Liver (tissue), 9 donors: ENCODE results near the gene IL1RAPL2. TPM values are rescaled to one million over a fixed set of nuclear protein-coding genes. Genes with fewer than 3 reads are reported as not detected.

ENCODE experiments used
- DNase-seq: peaks from one replicate; pipeline ENCODE4 v3.0.0-alpha.2; 2017; ENCODE audit warnings: low spot score
- H3K27ac ChIP-seq, 2 donors: one replicate each; pipeline ENCODE4 v1.7.0; 2013; ENCODE audit warnings: inconsistent platforms in 2 of 2, low read length in 2 of 2, control low read depth in 1 of 2, low read depth in 1 of 2, mild to moderate bottlenecking in 1 of 2
- H3K27me3 ChIP-seq, 4 donors: one replicate each; pipeline versions ENCODE4 v1.6.1 to v1.7.0; 2013; ENCODE audit warnings: low read length in 3 of 4, inconsistent platforms in 1 of 4, mild to moderate bottlenecking in 1 of 4, moderate library complexity in 1 of 4; ENCODE audit not compliant: control insufficient read depth in 4 of 4, insufficient read depth in 4 of 4
- H3K36me3 ChIP-seq, 4 donors: one replicate each; pipeline versions ENCODE4 v1.6.1 to v1.7.0; 2013; ENCODE audit warnings: low read length in 3 of 4, mild to moderate bottlenecking in 3 of 4, low read depth in 1 of 4, moderate library complexity in 1 of 4; ENCODE audit not compliant: control insufficient read depth in 4 of 4, insufficient read depth in 3 of 4
- H3K4me1 ChIP-seq, 4 donors: one replicate each; pipeline versions ENCODE4 v1.6.1 to v1.7.0; 2013; ENCODE audit warnings: low read length in 3 of 4, mild to moderate bottlenecking in 3 of 4, moderate library complexity in 1 of 4; ENCODE audit not compliant: control insufficient read depth in 4 of 4, insufficient read depth in 4 of 4
- H3K4me3 ChIP-seq, 3 donors: one replicate each; pipeline versions ENCODE4 v1.6.1 to v1.7.0; 2013; ENCODE audit warnings: low read length in 3 of 3, control low read depth in 1 of 3, low read depth in 1 of 3, mild to moderate bottlenecking in 1 of 3
- H3K9ac ChIP-seq, 2 donors: one replicate each; pipeline ENCODE4 v1.7.0; 2013; ENCODE audit warnings: low read length in 2 of 2, mild to moderate bottlenecking in 2 of 2, moderate library complexity in 2 of 2, control low read depth in 1 of 2, low read depth in 1 of 2
- H3K9me3 ChIP-seq, 4 donors: one replicate each; pipeline versions ENCODE4 v1.6.1 to v1.7.0; 2013; ENCODE audit warnings: low read length in 3 of 4; ENCODE audit not compliant: control insufficient read depth in 4 of 4
- CTCF ChIP-seq: fragments of 150-350 bp; IDR thresholded peaks from 2 replicates; pipeline ENCODE4 v1.5.1; 2017; ENCODE audit warnings: improper control_type of control experiment, low read depth, low read length; ENCODE audit not compliant: missing input control
- FOXA1 ChIP-seq: IDR thresholded peaks from 2 replicates; pipeline ENCODE4 v1.6.1; 2016; ENCODE audit warnings: antibody characterized with exemption
- FOXA2 ChIP-seq: IDR thresholded peaks from 2 replicates; pipeline ENCODE4 v1.6.1; 2016; ENCODE audit warnings: antibody characterized with exemption
- GABPA ChIP-seq, 2 donors: IDR thresholded peaks in 1 of 2; conservative IDR thresholded peaks in 1 of 2; 2 replicates each; pipeline ENCODE4 v1.6.1; 2016; ENCODE audit warnings: antibody characterized with exemption in 2 of 2, mild to moderate bottlenecking in 1 of 2, moderate library complexity in 1 of 2
- NR2F2 ChIP-seq: IDR thresholded peaks from 2 replicates; pipeline ENCODE4 v1.6.1; 2016; ENCODE audit warnings: antibody characterized with exemption
- RXRA ChIP-seq, 2 donors: IDR thresholded peaks; 2 replicates each; pipeline ENCODE4 v1.6.1; 2017 to 2018; ENCODE audit warnings: antibody characterized with exemption in 2 of 2, mild to moderate bottlenecking in 1 of 2
- YY1 ChIP-seq: IDR thresholded peaks from 2 replicates; pipeline ENCODE4 v1.6.1; 2016; ENCODE audit warnings: antibody characterized with exemption, mild to moderate bottlenecking
- WGBS: extraction: QIAGEN DNeasy Blood & Tissue Kit; methylation state at CpG from one replicate; pipeline ENCODE4 v1.1.7; 2013; 5-methylcytosine and 5-hydroxymethylcytosine counted together
- polyA plus RNA-seq, 2 donors: library from polyadenylated mRNA; stranded (reverse) in 1 of 2; unstranded in 1 of 2; fragments of 200-250 nt in 1 of 2; fragments of >200 nt in 1 of 2; fragmentation: Nextera tagmentation in 1 of 2; extraction: Ambion mirVana in 1 of 2; gene quantifications; one replicate each; pipeline versions ENCODE4 v1.2.1 to v1.2.3, GENCODE V29; 2013 to 2015
- total RNA-seq, 2 donors: library from RNA; depleted of rRNA; stranded (reverse); fragments of >200 nt; gene quantifications; one replicate each; pipeline ENCODE4 v1.2.3, GENCODE V29; 2014
- TF ChIP-seq, protein P1 (sequence below): IDR thresholded peaks from 2 replicates; pipeline ENCODE4 v1.6.1; 2016; ENCODE audit warnings: antibody characterized with exemption, mild to moderate bottlenecking
- TF ChIP-seq, protein P2 (sequence below): IDR thresholded peaks from 2 replicates; pipeline ENCODE4 v1.6.1; 2016; ENCODE audit warnings: antibody characterized with exemption
- TF ChIP-seq, protein P3 (sequence below): IDR thresholded peaks from 2 replicates; pipeline ENCODE4 v1.6.1; 2016; ENCODE audit warnings: antibody characterized with exemption
- donor health status: healthy.
- donor health status: healthy.
- donor health status: healthy.
- donor health status: healthy.
- donor health status: healthy.

Gene IL1RAPL2
- total and polyA plus RNA-seq, 4 donors: 0.20 to 1.6 (median 0.91) TPM

- Histone ChIP-seq H3K4me1 (peaks cover 2 to 33% (median 21%) of the 10 kb centered on the region in 4 donors), H3K9me3 (no peaks in the 10 kb centered on the region), H3K36me3 (no peaks in the 10 kb centered on the region), H3K27me3 (peaks cover 0 to 2% (median 0%) of the 10 kb centered on the region in 4 donors), H3K9ac (no peak overlapping the region), H3K27ac (no peak overlapping the region), H3K4me3 (peak overlapping the region in 1 of 3 donors; percentile 47)
- no peak for TF ChIP-seq FOXA1
- 15% methylated on average over 23 of the region's 23 CpGs for WGBS
- DNase-seq: no peak
These were observed 2.4 kb downstream of the IL1RAPL2 start for GRCh38 chrX:104568304-104568915.

DNA sequence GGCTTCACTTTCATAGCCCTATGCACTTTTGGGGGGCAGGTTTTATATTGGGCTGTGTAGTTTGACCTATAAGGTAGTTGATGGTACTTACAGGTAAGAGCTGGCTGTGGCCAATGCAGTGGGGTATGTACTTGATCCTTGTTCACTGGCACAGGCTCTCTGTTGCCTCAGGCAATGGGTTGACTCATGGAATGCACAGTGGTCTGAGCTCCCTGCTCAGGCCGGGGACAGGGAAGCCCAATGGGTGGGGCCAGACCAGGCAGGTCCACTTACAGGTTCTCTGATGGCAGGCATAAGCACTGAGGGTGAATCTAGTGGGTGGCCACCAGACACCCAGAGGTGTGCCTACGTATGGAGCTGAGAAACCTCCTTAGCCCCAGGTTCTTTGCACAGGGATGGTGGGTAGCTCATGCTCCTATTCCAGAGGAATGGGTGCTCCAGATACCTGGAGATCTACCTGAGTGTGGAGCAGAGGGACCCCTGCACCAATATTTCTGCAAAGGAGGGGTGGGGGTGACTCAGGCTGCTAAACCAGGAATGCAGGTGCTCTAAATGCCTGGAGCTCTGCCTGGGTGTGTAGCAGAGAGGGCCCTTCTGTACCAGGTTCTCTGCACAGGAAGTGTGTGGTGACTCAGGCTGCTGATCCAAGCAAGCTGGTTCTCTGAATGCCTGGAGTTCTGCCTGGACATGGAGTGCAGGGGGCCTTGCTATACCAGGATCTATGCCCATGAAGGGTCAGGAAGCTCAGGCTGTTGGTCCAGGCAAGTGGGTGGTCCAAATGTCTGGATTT lies 52.3 kb downstream of the IL1RAPL2 start:
- Histone ChIP-seq H3K27ac (no peak overlapping the region), H3K4me3 (no peak overlapping the region), H3K36me3 (no peaks in the 10 kb centered on the region), H3K9ac (no peak overlapping the region), H3K4me1 (no peaks in the 10 kb centered on the region), H3K9me3 (no peaks in the 10 kb centered on the region), H3K27me3 (no peaks in the 10 kb centered on the region)
- TF ChIP-seq FOXA2: no peak
- no peak for TF ChIP-seq YY1
- TF ChIP-seq, protein P1, sequence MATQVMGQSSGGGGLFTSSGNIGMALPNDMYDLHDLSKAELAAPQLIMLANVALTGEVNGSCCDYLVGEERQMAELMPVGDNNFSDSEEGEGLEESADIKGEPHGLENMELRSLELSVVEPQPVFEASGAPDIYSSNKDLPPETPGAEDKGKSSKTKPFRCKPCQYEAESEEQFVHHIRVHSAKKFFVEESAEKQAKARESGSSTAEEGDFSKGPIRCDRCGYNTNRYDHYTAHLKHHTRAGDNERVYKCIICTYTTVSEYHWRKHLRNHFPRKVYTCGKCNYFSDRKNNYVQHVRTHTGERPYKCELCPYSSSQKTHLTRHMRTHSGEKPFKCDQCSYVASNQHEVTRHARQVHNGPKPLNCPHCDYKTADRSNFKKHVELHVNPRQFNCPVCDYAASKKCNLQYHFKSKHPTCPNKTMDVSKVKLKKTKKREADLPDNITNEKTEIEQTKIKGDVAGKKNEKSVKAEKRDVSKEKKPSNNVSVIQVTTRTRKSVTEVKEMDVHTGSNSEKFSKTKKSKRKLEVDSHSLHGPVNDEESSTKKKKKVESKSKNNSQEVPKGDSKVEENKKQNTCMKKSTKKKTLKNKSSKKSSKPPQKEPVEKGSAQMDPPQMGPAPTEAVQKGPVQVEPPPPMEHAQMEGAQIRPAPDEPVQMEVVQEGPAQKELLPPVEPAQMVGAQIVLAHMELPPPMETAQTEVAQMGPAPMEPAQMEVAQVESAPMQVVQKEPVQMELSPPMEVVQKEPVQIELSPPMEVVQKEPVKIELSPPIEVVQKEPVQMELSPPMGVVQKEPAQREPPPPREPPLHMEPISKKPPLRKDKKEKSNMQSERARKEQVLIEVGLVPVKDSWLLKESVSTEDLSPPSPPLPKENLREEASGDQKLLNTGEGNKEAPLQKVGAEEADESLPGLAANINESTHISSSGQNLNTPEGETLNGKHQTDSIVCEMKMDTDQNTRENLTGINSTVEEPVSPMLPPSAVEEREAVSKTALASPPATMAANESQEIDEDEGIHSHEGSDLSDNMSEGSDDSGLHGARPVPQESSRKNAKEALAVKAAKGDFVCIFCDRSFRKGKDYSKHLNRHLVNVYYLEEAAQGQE: no peak
- TF ChIP-seq, protein P2, sequence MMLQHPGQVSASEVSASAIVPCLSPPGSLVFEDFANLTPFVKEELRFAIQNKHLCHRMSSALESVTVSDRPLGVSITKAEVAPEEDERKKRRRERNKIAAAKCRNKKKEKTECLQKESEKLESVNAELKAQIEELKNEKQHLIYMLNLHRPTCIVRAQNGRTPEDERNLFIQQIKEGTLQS: no peak
- no peak for TF ChIP-seq CTCF
- no peak for TF ChIP-seq GABPA (IDR thresholded peaks at IDR 0.05 in 1 of 2, conservative IDR thresholded peaks at IDR 0.05 in 1 of 2)
- no peak for TF ChIP-seq NR2F2
- TF ChIP-seq, protein P3, sequence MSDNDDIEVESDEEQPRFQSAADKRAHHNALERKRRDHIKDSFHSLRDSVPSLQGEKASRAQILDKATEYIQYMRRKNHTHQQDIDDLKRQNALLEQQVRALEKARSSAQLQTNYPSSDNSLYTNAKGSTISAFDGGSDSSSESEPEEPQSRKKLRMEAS: no peak
- TF ChIP-seq RXRA (IDR thresholded peaks at IDR 0.05): no peak
- DNase-seq: no peak
- 92% methylated on average over 2 of the region's 2 CpGs for WGBS
